Activated CD4-positive, alpha-beta T cell treated with anti-CD3 and anti-CD28 coated beads for 1 hour (primary cell): ENCODE measurements around the gene ABHD1.
"Not testable (repeated sequence)": the region's sequence is repeated elsewhere in the genome, so short reads cannot be mapped to it uniquely, and the experiment has no call there.

Experiments used
- DNase-seq: peaks from one replicate; pipeline ENCODE4 v3.0.0-alpha.2; 2020

ABHD1 gene

GRCh38 chr2:27175330-27175729 is 51.7 kb downstream of the ABHD1 start:
- no peak for DNase-seq

GRCh38 chr2:27175781-27176180 is 52.2 kb downstream of the ABHD1 start:
- DNase-seq: not testable (repeated sequence)

- DNase-seq: no peak
Measured at GRCh38 chr2:27177441-27178351, 54.1 kb downstream of the ABHD1 start.

- no peak for DNase-seq
Measured at GRCh38 chr2:27178469-27178868, 54.9 kb downstream of the ABHD1 start.

- DNase-seq: no peak
Measured at GRCh38 chr2:27179344-27180000, 55.9 kb downstream of the ABHD1 start.
